Fibroblast of villous mesenchyme (primary cell): ENCODE measurements around the gene ANO5. TPM values are rescaled to one million over a fixed set of nuclear protein-coding genes. Genes with fewer than 3 reads are reported as not detected.

ENCODE experiments used
- DNase-seq: peaks from one replicate; pipeline ENCODE4 v3.0.0-alpha.2; 2010; ENCODE audit warnings: low read depth
- H3K4me3 ChIP-seq: 2 replicates; pipeline ENCODE4 v1.5.1; 2011; ENCODE audit warnings: low read depth, mild to moderate bottlenecking, low read length
- total RNA-seq: library from RNA; depleted of rRNA; stranded (reverse); fragments of >200 nt; gene quantifications from 2 replicates; pipeline ENCODE4 v1.2.3, GENCODE V29; 2012
- TF ChIP-seq, protein P1 (sequence below): IDR thresholded peaks from 2 replicates; pipeline ENCODE4 v1.5.1; 2012; ENCODE audit warnings: low read depth, mild to moderate bottlenecking, low read length; ENCODE audit not compliant: insufficient read depth

ANO5 gene, protein sequence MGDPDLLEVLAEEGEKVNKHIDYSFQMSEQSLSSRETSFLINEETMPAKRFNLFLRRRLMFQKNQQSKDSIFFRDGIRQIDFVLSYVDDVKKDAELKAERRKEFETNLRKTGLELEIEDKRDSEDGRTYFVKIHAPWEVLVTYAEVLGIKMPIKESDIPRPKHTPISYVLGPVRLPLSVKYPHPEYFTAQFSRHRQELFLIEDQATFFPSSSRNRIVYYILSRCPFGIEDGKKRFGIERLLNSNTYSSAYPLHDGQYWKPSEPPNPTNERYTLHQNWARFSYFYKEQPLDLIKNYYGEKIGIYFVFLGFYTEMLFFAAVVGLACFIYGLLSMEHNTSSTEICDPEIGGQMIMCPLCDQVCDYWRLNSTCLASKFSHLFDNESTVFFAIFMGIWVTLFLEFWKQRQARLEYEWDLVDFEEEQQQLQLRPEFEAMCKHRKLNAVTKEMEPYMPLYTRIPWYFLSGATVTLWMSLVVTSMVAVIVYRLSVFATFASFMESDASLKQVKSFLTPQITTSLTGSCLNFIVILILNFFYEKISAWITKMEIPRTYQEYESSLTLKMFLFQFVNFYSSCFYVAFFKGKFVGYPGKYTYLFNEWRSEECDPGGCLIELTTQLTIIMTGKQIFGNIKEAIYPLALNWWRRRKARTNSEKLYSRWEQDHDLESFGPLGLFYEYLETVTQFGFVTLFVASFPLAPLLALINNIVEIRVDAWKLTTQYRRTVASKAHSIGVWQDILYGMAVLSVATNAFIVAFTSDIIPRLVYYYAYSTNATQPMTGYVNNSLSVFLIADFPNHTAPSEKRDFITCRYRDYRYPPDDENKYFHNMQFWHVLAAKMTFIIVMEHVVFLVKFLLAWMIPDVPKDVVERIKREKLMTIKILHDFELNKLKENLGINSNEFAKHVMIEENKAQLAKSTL
- under 0.01 and 0.32 TPM in 2 replicates for total RNA-seq

- no peak for DNase-seq
- no peak within 1 kb of the TSS for H3K4me3 ChIP-seq
- TF ChIP-seq, protein P1, sequence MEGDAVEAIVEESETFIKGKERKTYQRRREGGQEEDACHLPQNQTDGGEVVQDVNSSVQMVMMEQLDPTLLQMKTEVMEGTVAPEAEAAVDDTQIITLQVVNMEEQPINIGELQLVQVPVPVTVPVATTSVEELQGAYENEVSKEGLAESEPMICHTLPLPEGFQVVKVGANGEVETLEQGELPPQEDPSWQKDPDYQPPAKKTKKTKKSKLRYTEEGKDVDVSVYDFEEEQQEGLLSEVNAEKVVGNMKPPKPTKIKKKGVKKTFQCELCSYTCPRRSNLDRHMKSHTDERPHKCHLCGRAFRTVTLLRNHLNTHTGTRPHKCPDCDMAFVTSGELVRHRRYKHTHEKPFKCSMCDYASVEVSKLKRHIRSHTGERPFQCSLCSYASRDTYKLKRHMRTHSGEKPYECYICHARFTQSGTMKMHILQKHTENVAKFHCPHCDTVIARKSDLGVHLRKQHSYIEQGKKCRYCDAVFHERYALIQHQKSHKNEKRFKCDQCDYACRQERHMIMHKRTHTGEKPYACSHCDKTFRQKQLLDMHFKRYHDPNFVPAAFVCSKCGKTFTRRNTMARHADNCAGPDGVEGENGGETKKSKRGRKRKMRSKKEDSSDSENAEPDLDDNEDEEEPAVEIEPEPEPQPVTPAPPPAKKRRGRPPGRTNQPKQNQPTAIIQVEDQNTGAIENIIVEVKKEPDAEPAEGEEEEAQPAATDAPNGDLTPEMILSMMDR: no peak
These were observed at the start of gene ANO5 for GRCh38 chr11:22192642-22193347. ANO5 (plus strand) TSS chr11:22193085; CDS start chr11:22193493, 408 bp downstream.

DNA sequence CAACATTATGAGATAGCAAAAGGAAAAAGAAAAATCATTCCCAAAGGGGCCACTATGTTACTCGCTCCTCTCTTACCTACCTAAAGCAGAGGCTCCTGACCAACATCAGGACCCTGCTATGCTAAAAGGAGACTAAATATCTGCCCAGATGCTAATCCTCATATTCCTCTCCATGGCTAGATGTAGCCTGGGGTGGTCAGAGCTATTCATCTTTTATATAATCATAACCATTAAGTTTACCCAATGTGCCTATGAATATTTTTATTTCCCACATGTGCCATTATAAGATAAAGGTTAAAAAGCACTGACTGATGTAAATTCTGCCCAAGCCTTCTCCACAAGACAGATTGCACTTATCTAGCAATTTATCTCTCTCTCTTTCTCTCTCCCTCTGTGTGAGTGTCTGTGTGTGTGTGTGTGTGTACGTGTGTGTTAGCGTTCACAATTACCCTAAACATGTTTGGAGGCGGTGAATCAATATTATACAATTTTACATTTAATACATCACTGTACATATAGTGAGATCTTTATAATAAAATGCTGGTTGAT, 41.2 kb upstream of the ANO5 start:
- DNase-seq: no peak
- TF ChIP-seq, protein P1: no peak
- no peak overlapping the region for H3K4me3 ChIP-seq

DNA sequence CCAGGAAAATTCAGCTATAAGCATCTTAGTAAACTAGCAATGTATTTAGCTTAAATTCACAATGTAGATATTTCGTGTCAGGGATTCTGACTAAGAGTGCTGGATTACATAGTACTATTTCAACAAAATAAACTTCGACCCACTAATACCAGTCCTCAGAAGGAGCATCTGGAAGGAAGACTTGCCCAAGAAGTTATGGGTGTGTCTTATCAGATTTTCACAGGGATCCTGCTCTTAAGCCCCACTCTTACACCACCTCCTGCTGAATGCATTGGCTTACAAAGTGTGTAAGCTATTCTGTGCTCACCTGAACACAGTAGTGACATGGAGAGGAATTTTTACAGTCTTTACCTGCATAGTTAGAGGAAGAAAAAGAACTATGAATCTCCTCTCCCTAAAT, 35.4 kb upstream of the ANO5 start:
- TF ChIP-seq, protein P1: no peak
- DNase-seq: no peak

DNA sequence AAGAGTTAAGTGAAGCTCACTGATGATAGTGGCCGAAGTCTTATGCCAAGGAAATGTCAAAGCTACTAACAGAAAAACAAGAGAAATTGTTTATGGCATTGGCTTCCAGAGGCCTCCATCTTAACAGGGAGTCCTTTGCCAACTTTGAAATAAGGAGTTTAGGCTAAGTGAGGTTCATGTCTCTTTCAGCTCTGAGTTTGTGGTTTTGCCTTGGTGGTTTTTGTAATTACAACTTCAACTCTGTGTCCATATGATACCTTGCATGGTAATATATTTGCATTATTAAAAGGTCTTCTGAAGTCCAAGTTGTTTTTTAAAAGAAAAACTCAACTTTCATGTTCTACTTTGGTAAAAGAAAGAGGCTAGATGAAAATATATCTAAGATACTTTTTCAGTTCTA, 31.4 kb upstream of the ANO5 start:
- TF ChIP-seq, protein P1: no peak
- no peak for DNase-seq
- H3K4me3 ChIP-seq: no peak overlapping the region

More for the DNA sequence above, 35.4 kb upstream of the ANO5 start:
- no peak overlapping the region for H3K4me3 ChIP-seq

- TF ChIP-seq, protein P1: no peak
- H3K4me3 ChIP-seq: no peak overlapping the region
- DNase-seq: no peak
These were observed 30.1 kb upstream of the ANO5 start for GRCh38 chr11:22162756-22163155.

GRCh38 chr11:22163394-22163797, 29.5 kb upstream of the ANO5 start:
- DNase-seq: no peak
- TF ChIP-seq, protein P1: no peak
- H3K4me3 ChIP-seq: no peak overlapping the region
